Stimulated activated CD4-positive, alpha-beta T cell treated with anti-CD3 and anti-CD28 coated beads, TNF-alpha, amount 100 ng/mL, for 24 hours (primary cell): ENCODE data around the gene KATNBL1.
A peak's percentile ranks its signal among the peaks of the same experiment; 100 is the strongest.

Experiments used
- DNase-seq, 3 experiments: peaks; one replicate each; pipeline ENCODE4 v3.0.0-alpha.2; 2020; ENCODE audit warnings: low read depth in 3 of 3

Gene KATNBL1

GRCh38 chr15:34116620-34117019 lies 93.3 kb downstream of the KATNBL1 start:
- DNase-seq, result no peak

GRCh38 chr15:34114739-34115138 lies 95.2 kb downstream of the KATNBL1 start:
- DNase-seq, result no peak

- no peak for DNase-seq
Measured at GRCh38 chr15:34114215-34114614, 95.7 kb downstream of the KATNBL1 start.

GRCh38 chr15:34111488-34111887 lies 98.4 kb downstream of the KATNBL1 start:
- no peak for DNase-seq

- DNase-seq, result no peak
Measured at GRCh38 chr15:34109797-34110663, 99.9 kb downstream of the KATNBL1 start.

GRCh38 chr15:34107315-34107714 lies 102.6 kb downstream of the KATNBL1 start:
- no peak for DNase-seq

- no peak for DNase-seq
Measured at GRCh38 chr15:34106423-34106822, 103.5 kb downstream of the KATNBL1 start.

- no peak for DNase-seq
Measured at GRCh38 chr15:34102175-34102925, 107.5 kb downstream of the KATNBL1 start.

- peak; percentile 99 for DNase-seq
Measured at GRCh38 chr15:34101366-34102174, 108.3 kb downstream of the KATNBL1 start, which contains the start of the genes EMC7 and PGBD4. EMC7 (minus strand) TSS chr15:34101862; CDS start chr15:34101839, 23 bp downstream. PGBD4 (plus strand) TSS chr15:34102083; CDS start chr15:34102532, 449 bp downstream.

GRCh38 chr15:34099914-34100313 lies 110.0 kb downstream of the KATNBL1 start:
- no peak for DNase-seq
